GM18858 (cell line): Measurements from ENCODE around the gene GOLGA8K.
"Not testable (repeated sequence)": the region's sequence is repeated elsewhere in the genome, so short reads cannot be mapped to it uniquely, and the experiment has no call there.

Source experiments
- ATAC-seq: cut with Tn5 transposase; IDR thresholded peaks from one replicate; pipeline ENCODE4 v1.9.1; 2021; ENCODE audit not compliant: unreplicated experiment

The GOLGA8K gene

DNA sequence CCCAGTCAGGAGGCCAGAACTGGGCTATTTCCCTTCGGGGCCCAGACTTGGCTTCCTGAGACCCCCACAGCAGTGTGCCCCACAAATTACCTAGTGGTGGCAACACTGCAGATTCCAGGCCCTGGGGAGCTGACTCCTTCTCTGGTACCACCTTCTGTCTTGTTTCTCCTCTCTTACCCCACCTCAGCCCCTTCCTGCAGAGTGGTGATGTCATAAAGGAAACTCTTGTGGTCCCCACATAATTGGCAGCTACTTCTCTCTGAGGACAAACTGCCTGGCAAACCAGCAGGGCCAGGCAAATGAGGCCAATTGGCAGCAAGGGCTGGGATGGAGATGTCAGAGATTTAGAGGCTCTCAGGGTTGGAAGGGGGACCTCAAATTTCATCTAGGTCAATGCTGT is 44.6 kb downstream of the GOLGA8K start:
- not testable (repeated sequence) for ATAC-seq

DNA sequence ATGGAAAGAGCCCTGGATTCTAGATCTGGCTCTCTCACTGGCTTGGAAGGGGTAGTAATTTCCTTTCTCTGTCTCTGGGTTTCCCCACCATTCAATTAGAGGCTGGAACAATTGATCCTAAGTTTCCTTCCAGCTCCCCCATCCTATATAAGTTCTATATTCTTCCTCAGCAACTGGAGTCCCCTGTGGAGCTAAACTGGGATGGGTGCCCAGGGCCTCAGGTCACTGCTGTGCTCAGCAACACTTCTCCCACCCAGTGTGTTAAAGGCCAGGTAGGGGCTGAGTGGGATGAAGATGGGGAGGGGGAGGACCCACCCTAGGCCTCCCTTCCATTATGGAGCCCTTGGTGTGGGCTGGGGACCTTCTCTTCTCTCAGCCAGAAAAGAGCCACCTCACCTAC is 46.2 kb downstream of the GOLGA8K start:
- ATAC-seq: not testable (repeated sequence)

DNA sequence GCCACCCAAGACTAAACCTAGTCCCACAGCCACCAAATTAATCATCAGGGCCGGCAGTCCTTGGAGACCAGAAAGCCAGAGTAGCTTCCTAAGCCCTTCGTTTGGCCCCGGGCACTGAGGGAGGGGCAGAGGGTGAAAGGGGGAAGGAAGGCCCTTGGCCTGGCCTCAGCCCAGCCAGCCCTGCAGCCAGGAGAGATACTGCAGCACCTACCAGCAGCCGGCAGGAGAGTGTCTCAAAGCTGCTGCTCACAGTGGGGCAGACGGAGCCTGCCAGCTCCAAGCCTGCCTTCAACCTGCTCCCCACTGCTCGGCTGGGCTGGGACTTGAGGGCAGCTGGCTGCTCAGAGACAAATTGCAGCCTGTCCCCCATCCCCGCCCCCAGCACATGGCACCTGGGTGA is 50.3 kb downstream of the GOLGA8K start:
- not testable (repeated sequence) for ATAC-seq

DNA sequence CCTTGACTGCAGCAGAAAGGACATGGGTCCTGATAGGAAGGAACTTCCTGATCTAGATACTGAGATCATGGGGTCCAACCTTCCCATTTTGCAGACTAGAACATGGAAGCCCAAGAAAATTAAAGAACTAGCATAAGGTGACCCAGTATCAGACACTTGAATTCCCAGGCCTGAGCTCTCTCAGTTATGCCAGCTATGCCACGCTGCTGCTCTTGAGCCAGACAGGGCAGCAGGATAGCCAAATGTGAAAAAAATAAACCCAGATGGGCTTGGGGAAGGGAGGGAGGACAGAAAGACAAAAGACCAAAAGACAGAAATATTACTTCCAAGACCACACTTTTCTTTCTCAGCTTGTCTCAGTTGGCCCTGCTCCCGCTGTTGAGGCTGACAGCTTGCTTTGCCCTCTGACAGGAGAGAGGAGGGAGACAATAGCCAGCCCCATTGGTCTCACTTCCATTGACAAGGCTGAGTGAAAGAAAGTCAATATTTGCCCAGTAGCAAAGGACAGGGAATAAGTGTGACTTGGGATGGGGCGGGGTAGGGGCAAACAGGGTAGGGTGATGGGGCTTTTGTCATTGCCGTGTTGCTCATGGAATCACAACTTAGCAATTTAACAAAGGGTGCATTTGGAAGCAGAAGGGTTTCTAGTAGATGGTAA is 52.4 kb downstream of the GOLGA8K start:
- ATAC-seq: not testable (repeated sequence)

DNA sequence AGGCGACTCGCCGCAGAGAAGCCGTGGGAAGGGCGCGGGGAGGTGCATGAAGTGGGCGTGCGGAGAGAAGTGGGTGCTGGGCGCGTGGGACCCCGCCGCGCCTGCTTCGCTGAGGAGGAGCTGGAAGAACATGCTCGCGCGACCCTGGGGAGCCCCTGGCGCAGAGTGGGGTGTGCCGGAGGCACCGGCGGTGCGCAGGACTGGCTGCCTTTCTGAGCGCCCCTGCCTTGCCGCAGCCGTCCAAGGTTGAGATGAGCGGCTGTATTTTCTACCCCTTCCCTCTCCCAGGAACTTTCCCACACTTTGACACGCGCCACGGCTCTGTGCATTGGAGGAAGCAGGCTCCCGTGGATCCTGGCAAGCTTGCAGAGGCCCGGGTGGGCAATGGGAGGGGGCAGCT is 56.1 kb downstream of the GOLGA8K start:
- ATAC-seq: not testable (repeated sequence)

DNA sequence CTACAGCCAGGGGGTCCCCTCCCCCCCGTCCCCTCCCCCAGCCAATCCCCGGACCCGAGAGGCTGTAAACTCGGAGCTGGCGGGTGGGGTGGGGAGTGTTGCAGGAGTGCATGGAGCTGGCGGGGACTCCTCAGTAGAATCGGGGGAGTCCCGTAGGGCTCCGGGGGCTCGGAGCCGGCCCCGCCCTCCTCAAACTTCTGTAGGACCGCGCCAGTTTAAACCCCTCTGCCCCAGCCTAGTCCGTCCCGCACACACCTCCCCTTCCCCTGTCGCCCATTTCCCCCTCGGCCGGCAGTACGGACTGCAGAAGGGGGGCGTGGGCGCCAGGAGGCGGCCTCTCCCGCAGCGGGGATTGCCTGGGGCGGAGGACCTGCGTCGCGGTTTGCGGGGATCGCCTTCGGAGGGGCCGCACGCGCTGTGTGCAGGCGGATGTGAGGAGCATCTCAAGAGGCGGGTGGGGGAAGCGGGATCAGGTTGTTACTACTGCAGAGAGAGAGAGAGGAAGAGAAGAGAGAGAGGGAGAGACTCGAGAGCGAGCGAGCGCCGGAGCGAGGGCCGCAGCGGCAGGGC is 57.0 kb downstream of the GOLGA8K start:
- ATAC-seq: not testable (repeated sequence)

DNA sequence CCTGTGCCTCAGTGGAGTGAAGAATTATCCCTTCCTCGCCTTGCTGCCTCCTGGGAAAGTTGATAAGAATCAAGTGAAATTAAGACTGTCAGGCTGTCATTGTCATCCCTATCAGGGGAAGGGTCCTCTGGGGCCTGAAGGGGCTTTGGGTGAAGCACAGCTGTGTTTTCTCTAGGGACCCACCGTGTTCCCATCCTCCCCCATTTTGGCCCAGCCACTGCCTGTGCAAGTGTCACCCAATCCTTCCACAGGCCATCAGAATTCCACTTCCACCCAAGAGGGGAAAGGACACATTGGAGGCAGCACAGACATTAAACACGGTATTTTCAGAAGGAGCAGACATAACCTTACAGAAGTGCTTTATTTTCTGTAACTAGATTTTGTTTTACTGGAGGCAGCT is 59.2 kb downstream of the GOLGA8K start:
- ATAC-seq: not testable (repeated sequence)
